ENCODE data around the gene OR6S1. TPM values are rescaled to one million over a fixed set of nuclear protein-coding genes. Genes with fewer than 3 reads are reported as not detected.

Gene OR6S1
- total and polyA plus RNA-seq, 2 of the 8 experiments (the other 6 are each of a cell fraction or from before 2014, with no cell fraction given) = not detected

DNA sequence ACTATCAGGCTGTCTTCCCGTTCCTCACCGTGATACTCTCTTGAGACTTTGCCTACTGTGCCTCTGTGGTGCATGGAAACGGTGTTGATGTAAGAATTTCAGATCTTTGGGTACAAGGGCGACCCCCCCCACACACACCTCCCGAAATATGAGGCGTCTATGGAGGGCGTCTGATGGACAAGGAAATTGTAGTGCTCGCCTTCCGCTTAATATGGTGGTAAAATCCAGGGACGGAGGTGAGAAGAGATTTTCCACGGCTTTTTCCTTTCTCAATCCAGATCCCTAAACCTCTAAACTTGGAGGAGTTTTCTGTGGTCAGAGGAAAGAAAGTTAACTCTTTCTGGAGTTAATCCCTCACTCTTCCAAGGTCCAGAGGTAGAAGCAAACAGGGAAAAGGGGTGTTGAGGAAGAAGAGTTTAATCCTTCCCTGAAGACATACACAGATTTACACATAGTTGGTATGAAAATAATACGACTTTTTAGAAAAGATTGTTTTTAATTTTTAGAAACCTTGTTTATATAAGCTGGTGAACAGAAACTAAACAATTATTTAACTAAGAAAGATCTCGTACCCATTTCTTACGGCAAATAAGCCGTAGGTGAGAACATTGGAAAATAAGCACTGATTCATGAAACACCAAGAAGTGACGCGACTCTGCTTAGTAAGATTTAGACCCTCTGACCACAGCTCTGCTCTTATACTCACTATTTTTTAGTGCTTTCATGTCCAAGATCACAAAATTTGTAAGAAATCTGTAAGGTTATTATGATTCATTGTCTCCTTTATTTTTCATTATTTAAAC, 27.3 kb downstream of the OR6S1 start:
- H3K23ac ChIP-seq (ENCODE audit: insufficient read length) = no peak overlapping the region
- H2BK20ac ChIP-seq (ENCODE audit: low read length) = no peak overlapping the region
- TF ChIP-seq TEAD4 (IDR thresholded peaks at IDR 0.05; ENCODE audit: low read depth, low read length) (no peak), RBBP5 (IDR thresholded peaks at IDR 0.05; ENCODE audit: borderline replicate concordance, low read depth, low read length) (peak; percentile 90; the same call in 1 of the 2 replicates), SP4 (IDR thresholded peaks at IDR 0.05; ENCODE audit: low read length) (no peak), ASH2L (IDR thresholded peaks at IDR 0.05; ENCODE audit: low read length) (peak; percentile 98), FOSL1 (IDR thresholded peaks at IDR 0.05; ENCODE audit: insufficient read depth, low read depth, low read length) (no peak), KDM4A (IDR thresholded peaks at IDR 0.05; ENCODE audit: low read depth, low read length, severe bottlenecking) (peak; percentile 47)
- H2AFZ ChIP-seq (ENCODE audit: low read length) = peak overlapping the region; percentile 99
- H3K4me3 ChIP-seq (ENCODE audit: extremely low read depth in 1 of 4, insufficient read depth in 2 of 4, low read depth in 3 of 4, low read length in 4 of 4) = peak overlapping the region; percentile 60 to 98 (median 95)
- no peak overlapping the region for H2BK120ac ChIP-seq (replicated peaks; ENCODE audit: low read depth, low read length)
- H2AK5ac ChIP-seq (ENCODE audit: low read depth, low read length) = no peak overlapping the region
- no peak overlapping the region for H3K14ac ChIP-seq (ENCODE audit: insufficient read length)
- H3K9ac ChIP-seq (replicated peaks in 1 of 4; ENCODE audit: extremely low read depth in 1 of 4, low read depth in 3 of 4, low read length in 3 of 4) = peak overlapping the region in 3 of 4 experiments; percentile 27 to 70 (median 69); a peak in 4 of 7 replicates
- no peak overlapping the region for H4K8ac ChIP-seq (ENCODE audit: extremely low read depth, insufficient read depth, low read length)
- no peak for FAIRE-seq
- 19% methylated on average over 17 of the region's 17 CpGs; no CpG with 5 or more reads in 1 of the 2 experiments for WGBS, 2 experiments (ENCODE audit: extremely low coverage in 1 of 2, insufficient coverage in 1 of 2, insufficient read length in 1 of 2, insufficient replicate concordance in 2 of 2, low coverage in 1 of 2, low lambda C conversion rate in 2 of 2, missing lambda C conversion rate in 1 of 2)
- no peaks in the 10 kb centered on the region for H3K9me3 ChIP-seq (ENCODE audit: insufficient read depth in 2 of 2, low read depth in 1 of 2, low read length in 1 of 2)
- no peak overlapping the region for H3K27ac ChIP-seq (ENCODE audit: low read depth, low read length)
- H3K4me2 ChIP-seq (ENCODE audit: insufficient read depth in 1 of 2, low read depth in 2 of 2, low read length in 2 of 2) = peak overlapping the region; percentile 68 to 80
- peak in 1 of 2 experiments; percentile 69 for DNase-seq (ENCODE audit: low read depth in 1 of 2, low spot score in 2 of 2)
- peaks cover 0 to 2% (median 0%) of the 10 kb centered on the region in 4 experiments; a peak in 2 of 7 replicates for H3K4me1 ChIP-seq (replicated peaks in 1 of 4; ENCODE audit: control insufficient read depth in 3 of 4, insufficient read depth in 4 of 4, low read length in 3 of 4)
- H4K20me1 ChIP-seq (replicated peaks in 1 of 2; ENCODE audit: control insufficient read depth in 1 of 2, insufficient read depth in 2 of 2, low read length in 2 of 2) = no peaks in the 10 kb centered on the region
- no peak overlapping the region for H2BK15ac ChIP-seq (ENCODE audit: low read length)
- H4K5ac ChIP-seq (ENCODE audit: insufficient read length, low read depth, low read length) = no peak overlapping the region
- ChIA-PET CTCF (ENCODE audit: partially characterized antibody) (interaction anchor here (0.7 to 3.2 kb wide), 14 partner anchors 9 to 286 kb away, joined by 3 to 21 read pairs (median 4); partner anchors contain the start of genes PARP2, PNP and RNASE4), POLR2A (ENCODE audit: partially characterized antibody) (interaction anchor here (0.7 to 2.2 kb wide), 5 partner anchors 37 to 271 kb away, joined by 3 to 9 read pairs (median 5); partner anchors contain the start of genes PARP2, PNP and RNASE4)
- no peak overlapping the region for H4K91ac ChIP-seq (replicated peaks; ENCODE audit: insufficient read length, low read length)
- H2BK12ac ChIP-seq (ENCODE audit: low read depth, low read length) = no peak overlapping the region
- H3K36me3 ChIP-seq (ENCODE audit: control insufficient read depth in 2 of 4, insufficient read depth in 4 of 4, low read length in 3 of 4) = no peaks in the 10 kb centered on the region
- H3K23me2 ChIP-seq (ENCODE audit: low read depth, low read length) = peaks cover 4% of the 10 kb centered on the region
- peak overlapping the region; percentile 43 for H3K56ac ChIP-seq (replicated peaks; ENCODE audit: insufficient read length, low read depth, low read length)
- no peak overlapping the region for H3K4ac ChIP-seq (replicated peaks; ENCODE audit: insufficient read length, low read depth, low read length)
- H3K79me1 ChIP-seq (ENCODE audit: low read depth, low read length) = no peaks in the 10 kb centered on the region
- no peaks in the 10 kb centered on the region for H3K79me2 ChIP-seq (ENCODE audit: control insufficient read depth in 1 of 2, insufficient read depth in 2 of 2, low read length in 2 of 2)
- H3K27me3 ChIP-seq (replicated peaks in 1 of 4; ENCODE audit: control insufficient read depth in 3 of 4, extremely low read depth in 1 of 4, insufficient read depth in 3 of 4, low read length in 3 of 4) = no peaks in the 10 kb centered on the region
- no peak overlapping the region for H2BK5ac ChIP-seq (ENCODE audit: low read depth, low read length)
- no peak overlapping the region for H3K18ac ChIP-seq (ENCODE audit: extremely low read depth, low read length)
